Cardiac septum (tissue), 1 donor: ENCODE data around the gene MXRA8. TPM values are rescaled to one million over a fixed set of nuclear protein-coding genes. Genes with fewer than 3 reads are reported as not detected.

Source experiments
- DNase-seq: peaks from one replicate; pipeline ENCODE4 v3.0.0-alpha.2; 2020; ENCODE audit warnings: low spot score
- intact Hi-C: fragments of 100-400 bp; cut with DNase I; formaldehyde crosslinking; loops from one replicate; pipeline ENCODE4 v1.14.0; 2022
- total RNA-seq: library from RNA; stranded (reverse); fragmentation: NEBNext Ultra II Directional; extraction: Animal tissue kit (Norgen Biotek cat#: 25700); gene quantifications from one replicate; pipeline ENCODE4 v1.2.1, GENCODE V29; 2021
- donor health status: DM: no; HTN: no; CAD: no.

MXRA8 gene
- total RNA-seq, 1 donor from 2014 or later, result 30.5 TPM

- intact Hi-C loops, result no loop called here
- DNase-seq, result no peak
These were observed 15.7 kb downstream of the MXRA8 start for GRCh38 chr1:1342584-1343115.

- intact Hi-C loops, result no loop called here
- DNase-seq, result no peak
These were observed 16.2 kb downstream of the MXRA8 start for GRCh38 chr1:1342061-1342562.

GRCh38 chr1:1341549-1342021 lies 16.8 kb downstream of the MXRA8 start:
- no peak for DNase-seq
- intact Hi-C loops, result no loop called here

- intact Hi-C loops, result no loop called here
- DNase-seq, result no peak
These were observed 17.4 kb downstream of the MXRA8 start for GRCh38 chr1:1340791-1341548.

GRCh38 chr1:1340185-1340584 lies 18.2 kb downstream of the MXRA8 start:
- no peak for DNase-seq
- intact Hi-C loops, result no loop called here

- no peak for DNase-seq
- intact Hi-C loops, result no loop called here
These were observed 20.1 kb downstream of the MXRA8 start for GRCh38 chr1:1338278-1338677.

- DNase-seq, result no peak
- intact Hi-C loops, result no loop called here
These were observed 20.6 kb downstream of the MXRA8 start for GRCh38 chr1:1337793-1338147.

- no peak for DNase-seq
- intact Hi-C loops, result no loop called here
These were observed 21.2 kb downstream of the MXRA8 start for GRCh38 chr1:1336931-1337792.

GRCh38 chr1:1336446-1336845 lies 21.9 kb downstream of the MXRA8 start:
- intact Hi-C loops, result no loop called here
- no peak for DNase-seq

GRCh38 chr1:1335792-1336248 lies 22.5 kb downstream of the MXRA8 start:
- intact Hi-C loops, result no loop called here

GRCh38 chr1:1335283-1335682 lies 23.1 kb downstream of the MXRA8 start:
- DNase-seq, result no peak
- intact Hi-C loops, result no loop called here

More at GRCh38 chr1:1335792-1336248, 22.5 kb downstream of the MXRA8 start:
- no peak for DNase-seq

- DNase-seq, result no peak
- intact Hi-C loops, result no loop called here
These were observed 23.5 kb downstream of the MXRA8 start for GRCh38 chr1:1334835-1335234.

- DNase-seq, result no peak
These were observed 24.7 kb downstream of the MXRA8 start for GRCh38 chr1:1333551-1334241.

GRCh38 chr1:1332774-1333480 lies 25.4 kb downstream of the MXRA8 start:
- DNase-seq, result no peak
- intact Hi-C loops, result no loop called here

More at GRCh38 chr1:1333551-1334241, 24.7 kb downstream of the MXRA8 start:
- intact Hi-C loops, result no loop called here

GRCh38 chr1:1332031-1332755 lies 26.2 kb downstream of the MXRA8 start:
- intact Hi-C loops, result no loop called here
- DNase-seq, result no peak

GRCh38 chr1:1331068-1331965 lies 27.0 kb downstream of the MXRA8 start, which contains the start of gene TAS1R3:
TAS1R3 (plus strand) TSS chr1:1331280; CDS start chr1:1331346, 66 bp downstream.
- intact Hi-C loops, result no loop called here

GRCh38 chr1:1330366-1331067 lies 27.8 kb downstream of the MXRA8 start:
- no peak for DNase-seq
- intact Hi-C loops, result no loop called here

More at GRCh38 chr1:1331068-1331965, 27.0 kb downstream of the MXRA8 start, which contains the start of gene TAS1R3:
- no peak for DNase-seq
